B cell (primary cell): ENCODE results near the gene RIPOR3. TPM values are rescaled to one million over a fixed set of nuclear protein-coding genes. Genes with fewer than 3 reads are reported as not detected.

Experiments
- ATAC-seq: fragments of 200-7000 bp; cut with Tn5 transposase; one replicate; pipeline ENCODE4 v1.10.0; 2021; ENCODE audit warnings: low read depth, mild to moderate bottlenecking, moderate number of reproducible peaks, moderate library complexity
- CTCF ChIA-PET: fragments of 350-600 bp; sonication (Branson Sonifier 250); formaldehyde crosslinking; loops from one replicate; lab custom pipeline; 2021; ENCODE audit warnings: antibody characterized with exemption, inconsistent platforms; lab: Charles Lee
- POLR2A ChIA-PET: fragments of 350-600 bp; sonication (Branson Sonifier 250); formaldehyde crosslinking; loops from one replicate; lab custom pipeline; 2021; ENCODE audit warnings: antibody characterized with exemption; lab: Charles Lee
- DNase-seq: peaks from one replicate; pipeline ENCODE4 v3.0.0; 2013
- H2AFZ ChIP-seq: 2 replicates; pipeline ENCODE4 v1.6.1; 2012; ENCODE audit warnings: mild to moderate bottlenecking, low read depth, low read length; ENCODE audit not compliant: insufficient read depth, poor library complexity, severe bottlenecking
- H3K27ac ChIP-seq, 2 donors: 1 replicate in 1 of 2; 2 replicates in 1 of 2; pipeline ENCODE4 v1.5.1; 2012 to 2013; ENCODE audit warnings: low read length in 2 of 2, mild to moderate bottlenecking in 2 of 2, moderate library complexity in 1 of 2
- H3K27me3 ChIP-seq, 4 experiments: fragments of 200-600 bp in 1 of 4; sonication (generic) in 1 of 4; replicated peaks in 1 of 4; 1 replicate in 2 of 4; 2 replicates in 2 of 4; pipeline versions ENCODE4 v1.6.1 to v1.7.0; 2013 to 2016; ENCODE audit warnings: low read length in 3 of 4, mild to moderate bottlenecking in 2 of 4, mixed read lengths in 1 of 4, moderate library complexity in 1 of 4; ENCODE audit not compliant: insufficient read depth in 4 of 4, control insufficient read depth in 3 of 4; ENCODE audit errors: control extremely low read depth in 1 of 4
- H3K36me3 ChIP-seq, 2 experiments: replicated peaks in 1 of 2; 1 replicate in 1 of 2; 2 replicates in 1 of 2; pipeline versions ENCODE4 v1.6.1 to v1.7.1; 2013; ENCODE audit warnings: low read length in 1 of 2; ENCODE audit not compliant: insufficient read depth in 2 of 2, control insufficient read depth in 1 of 2; ENCODE audit errors: control extremely low read depth in 1 of 2, extremely low read depth in 1 of 2
- H3K4me1 ChIP-seq, 2 donors: fragments of 200-600 bp in 1 of 2; sonication (generic) in 1 of 2; 1 replicate in 1 of 2; 2 replicates in 1 of 2; pipeline versions ENCODE4 v1.5.1 to v1.6.1; 2013 to 2017; ENCODE audit warnings: low read length in 2 of 2; ENCODE audit not compliant: control insufficient read depth in 2 of 2, insufficient read depth in 2 of 2
- H3K4me2 ChIP-seq: replicated peaks from 2 replicates; pipeline ENCODE3; 2012; ENCODE audit warnings: mild to moderate bottlenecking, low read depth, low read length; ENCODE audit not compliant: poor library complexity, severe bottlenecking
- H3K4me3 ChIP-seq, 5 experiments: fragments of 200-600 bp in 1 of 5; sonication (generic) in 1 of 5; 1 replicate in 3 of 5; 2 replicates in 2 of 5; pipeline versions ENCODE4 v1.5.1 to v1.7.0; 2011 to 2016; ENCODE audit warnings: low read length in 4 of 5, mild to moderate bottlenecking in 4 of 5, low read depth in 2 of 5, control low read depth in 1 of 5, moderate library complexity in 1 of 5; ENCODE audit not compliant: insufficient read depth in 1 of 5; ENCODE audit errors: control extremely low read depth in 1 of 5, extremely low read depth in 1 of 5
- H3K79me2 ChIP-seq: fragments of 200-600 bp; sonication (generic); one replicate; pipeline ENCODE4 v1.6.0; 2016; ENCODE audit warnings: low read length; ENCODE audit not compliant: control insufficient read depth, insufficient read depth
- H3K9ac ChIP-seq: fragments of 200-600 bp; sonication (generic); 2 replicates; pipeline ENCODE4 v1.6.1; 2017; ENCODE audit warnings: mild to moderate bottlenecking, low read length, moderate library complexity
- H3K9me3 ChIP-seq, 3 donors: one replicate each; pipeline versions ENCODE4 v1.6.1 to v1.7.1; 2013; ENCODE audit warnings: low read length in 2 of 3; ENCODE audit not compliant: control insufficient read depth in 2 of 3, insufficient read depth in 1 of 3; ENCODE audit errors: control extremely low read depth in 1 of 3
- H4K20me1 ChIP-seq: 2 replicates; pipeline ENCODE4 v1.6.0; 2012; ENCODE audit warnings: mild to moderate bottlenecking, low read length; ENCODE audit not compliant: insufficient read depth, control insufficient read depth, poor library complexity, severe bottlenecking
- H3K27ac Mint-ChIP-seq: one replicate; pipeline ENCODE4 v1.8.0; 2021; ENCODE audit warnings: mixed read lengths
- H3K27me3 Mint-ChIP-seq: one replicate; pipeline ENCODE4 v1.8.0; 2021; ENCODE audit warnings: mixed read lengths
- H3K4me1 Mint-ChIP-seq: one replicate; pipeline ENCODE4 v1.8.0; 2021; ENCODE audit warnings: mixed read lengths
- H3K4me3 Mint-ChIP-seq: one replicate; pipeline ENCODE4 v1.8.0; 2021; ENCODE audit warnings: mixed read lengths
- H3K9me3 Mint-ChIP-seq: one replicate; pipeline ENCODE4 v1.8.0; 2022; ENCODE audit warnings: mixed read lengths; ENCODE audit not compliant: insufficient read depth
- EZH2 ChIP-seq: IDR thresholded peaks from 2 replicates; pipeline ENCODE4 v1.6.1; 2012; ENCODE audit warnings: borderline replicate concordance, low read depth, mild to moderate bottlenecking, moderate library complexity, low read length; ENCODE audit not compliant: insufficient read depth, poor library complexity, severe bottlenecking
- WGBS: methylation state at CpG from one replicate; pipeline ENCODE4 v1.1.5; 2013; ENCODE audit warnings: missing lambda C conversion rate; ENCODE audit not compliant: insufficient coverage; 5-methylcytosine and 5-hydroxymethylcytosine counted together
- intact Hi-C: fragments of 100-400 bp; cut with micrococcal nuclease; formaldehyde crosslinking; loops from one replicate; pipeline ENCODE4 v1.10.0; 2022
- polyA plus RNA-seq: library from polyadenylated mRNA; depleted of rRNA; stranded (reverse); fragments of >200 nt; gene quantifications from 2 replicates; pipeline ENCODE4 v1.2.3, GENCODE V29; 2012
- total RNA-seq, 2 donors: library from RNA; stranded (reverse); fragments of 120-200 nt in 1 of 2; gene quantifications; 1 replicate in 1 of 2; 2 replicates in 1 of 2; pipeline versions ENCODE4 v1.2.3 to v1.2.4, GENCODE V29; 2013 to 2022
- TF ChIP-seq, protein P1 (sequence below): fragments of 200-600 bp; IDR thresholded peaks from one replicate; pipeline ENCODE4 v1.8.0; 2022; ENCODE audit warnings: antibody characterized with exemption, mild to moderate bottlenecking

RIPOR3 gene
- total and polyA plus RNA-seq, 2 donors (not counting 1 experiment from before 2014, with no cell fraction given) = 0.09 to 0.27 TPM

DNA sequence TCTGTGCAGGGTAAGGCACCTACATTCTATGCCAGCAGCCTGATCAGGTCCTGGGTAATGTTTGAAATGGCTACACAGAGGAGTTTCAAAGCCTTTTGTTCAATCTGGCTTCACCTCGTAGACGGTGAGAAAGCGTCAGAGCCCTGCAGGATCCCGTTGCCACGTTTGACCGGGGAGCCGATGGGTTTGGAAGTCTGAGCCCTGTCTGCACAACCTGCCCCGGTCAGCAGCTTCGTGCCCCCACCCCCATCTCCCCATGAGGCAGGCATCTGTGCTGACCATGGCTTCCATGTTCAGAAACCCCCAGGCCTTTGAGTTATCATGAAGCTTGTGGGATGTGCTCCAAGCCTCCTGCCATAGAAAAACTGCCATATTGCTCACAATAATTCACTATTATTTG, 117.2 kb downstream of the RIPOR3 start:
- H3K36me3 ChIP-seq = peaks cover 10 to 84% of the 10 kb centered on the region in 2 experiments
- no peak overlapping the region for H3K4me3 Mint-ChIP-seq
- H3K9me3 ChIP-seq = no peaks in the 10 kb centered on the region
- no peak overlapping the region for H3K4me2 ChIP-seq
- ChIA-PET POLR2A (interaction anchor here (0.8 kb wide), 1 partner anchor 57 kb away, joined by 4 read pairs; no protein-coding TSS in a partner anchor), CTCF (interaction anchor here (0.8 to 16.9 kb wide), 14 partner anchors 10 to 114 kb away, joined by 3 to 292 read pairs (median 17); partner anchors contain the start of gene PTPN1)
- H3K4me1 ChIP-seq = peaks cover 26 to 45% of the 10 kb centered on the region in 2 donors
- WGBS = 91% methylated on average over 9 of the region's 9 CpGs
- no peaks in the 10 kb centered on the region for H3K27me3 ChIP-seq
- peak overlapping the region; percentile 74 for H3K27ac Mint-ChIP-seq
- peaks cover 90% of the 10 kb centered on the region for H4K20me1 ChIP-seq
- no peak overlapping the region for H2AFZ ChIP-seq
- no peak overlapping the region for H3K9ac ChIP-seq
- H3K27ac ChIP-seq = no peak overlapping the region
- intact Hi-C loops = loop anchor here (5.0 kb wide), 1 partner anchor 112 kb away; no protein-coding TSS in a partner anchor
- no peaks in the 10 kb centered on the region for H3K9me3 Mint-ChIP-seq
- ATAC-seq (no peak), DNase-seq (no peak)
- no peaks in the 10 kb centered on the region for H3K27me3 Mint-ChIP-seq
- H3K4me1 Mint-ChIP-seq = peaks cover 54% of the 10 kb centered on the region
- peaks cover 75% of the 10 kb centered on the region for H3K79me2 ChIP-seq
- no peak overlapping the region for H3K4me3 ChIP-seq
- no peak for TF ChIP-seq EZH2
- TF ChIP-seq, protein P1, sequence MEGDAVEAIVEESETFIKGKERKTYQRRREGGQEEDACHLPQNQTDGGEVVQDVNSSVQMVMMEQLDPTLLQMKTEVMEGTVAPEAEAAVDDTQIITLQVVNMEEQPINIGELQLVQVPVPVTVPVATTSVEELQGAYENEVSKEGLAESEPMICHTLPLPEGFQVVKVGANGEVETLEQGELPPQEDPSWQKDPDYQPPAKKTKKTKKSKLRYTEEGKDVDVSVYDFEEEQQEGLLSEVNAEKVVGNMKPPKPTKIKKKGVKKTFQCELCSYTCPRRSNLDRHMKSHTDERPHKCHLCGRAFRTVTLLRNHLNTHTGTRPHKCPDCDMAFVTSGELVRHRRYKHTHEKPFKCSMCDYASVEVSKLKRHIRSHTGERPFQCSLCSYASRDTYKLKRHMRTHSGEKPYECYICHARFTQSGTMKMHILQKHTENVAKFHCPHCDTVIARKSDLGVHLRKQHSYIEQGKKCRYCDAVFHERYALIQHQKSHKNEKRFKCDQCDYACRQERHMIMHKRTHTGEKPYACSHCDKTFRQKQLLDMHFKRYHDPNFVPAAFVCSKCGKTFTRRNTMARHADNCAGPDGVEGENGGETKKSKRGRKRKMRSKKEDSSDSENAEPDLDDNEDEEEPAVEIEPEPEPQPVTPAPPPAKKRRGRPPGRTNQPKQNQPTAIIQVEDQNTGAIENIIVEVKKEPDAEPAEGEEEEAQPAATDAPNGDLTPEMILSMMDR = no peak

DNA sequence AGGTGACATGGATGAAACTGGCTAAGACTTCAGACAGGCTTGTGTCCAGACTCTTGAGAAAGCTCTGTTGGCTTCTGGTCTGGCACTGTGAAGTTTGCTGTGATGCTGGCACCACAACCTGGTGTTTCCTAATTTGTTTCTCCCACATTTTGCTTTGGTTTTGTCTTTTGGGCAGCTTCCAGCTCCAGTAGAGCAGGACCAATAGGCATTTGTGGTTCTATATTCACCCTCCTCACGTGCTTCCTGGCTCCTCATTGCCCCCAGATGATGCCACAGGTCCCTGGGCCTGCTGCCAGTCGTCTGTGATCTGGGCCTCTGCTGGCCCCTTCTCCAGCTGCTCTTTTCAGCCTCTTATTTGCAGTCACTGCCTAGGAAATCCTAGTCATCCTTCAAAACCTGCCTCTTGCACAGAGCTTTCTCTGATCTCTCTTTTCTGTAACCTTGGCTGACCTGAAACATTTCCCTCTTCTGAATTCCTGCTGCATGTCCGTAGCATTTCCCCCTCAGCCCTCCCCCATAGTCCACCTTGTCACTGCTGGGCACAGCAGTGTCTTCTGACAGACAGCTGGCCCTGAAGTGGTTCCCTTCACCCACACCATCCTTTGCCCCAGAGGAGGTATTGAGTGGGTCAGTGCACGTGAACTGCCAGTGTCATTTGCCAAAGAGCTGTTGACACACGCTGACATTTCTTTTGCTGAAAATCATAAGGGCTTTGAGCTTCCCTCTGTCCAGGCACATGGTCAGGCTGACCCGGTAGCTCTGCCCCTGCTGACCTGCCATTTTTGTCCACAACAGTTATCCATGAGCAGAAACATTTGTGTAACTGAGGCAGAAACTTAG, 118.2 kb downstream of the RIPOR3 start:
- CTCF ChIA-PET = interaction anchor here (1.0 to 16.9 kb wide), 19 partner anchors 9 to 386 kb away, joined by 3 to 292 read pairs (median 6); partner anchors contain the start of gene PTPN1
- intact Hi-C loops = loop anchor here (5.0 kb wide), 1 partner anchor 111 kb away; no protein-coding TSS in a partner anchor

More for the DNA sequence above, 118.2 kb downstream of the RIPOR3 start:
- Histone ChIP-seq H3K27me3 (no peaks in the 10 kb centered on the region), H3K79me2 (peaks cover 85% of the 10 kb centered on the region), H4K20me1 (peaks cover 94% of the 10 kb centered on the region), H3K4me3 (no peak overlapping the region), H3K9me3 (no peaks in the 10 kb centered on the region), H3K4me1 (peaks cover 26 to 45% of the 10 kb centered on the region in 2 donors), H2AFZ (no peak overlapping the region), H3K9ac (no peak overlapping the region), H3K27ac (peak overlapping the region; percentile 14 to 61), H3K36me3 (peaks cover 10 to 84% of the 10 kb centered on the region in 2 experiments), H3K4me2 (peak overlapping the region; percentile 0)
- no peaks in the 10 kb centered on the region for H3K9me3 Mint-ChIP-seq
- 48% methylated on average over 6 of the region's 6 CpGs for WGBS
- H3K27ac Mint-ChIP-seq = peak overlapping the region; percentile 72
- DNase-seq = no peak
- no peak overlapping the region for H3K4me3 Mint-ChIP-seq
- no peaks in the 10 kb centered on the region for H3K27me3 Mint-ChIP-seq
- POLR2A ChIA-PET = no interaction called here
- TF ChIP-seq, protein P1 = no peak
- TF ChIP-seq EZH2 = no peak
- ATAC-seq = no peak
- peaks cover 59% of the 10 kb centered on the region for H3K4me1 Mint-ChIP-seq
